AG09309 (cell line): ENCODE data around the gene SYNE4.
"Not testable (repeated sequence)": the region's sequence is repeated elsewhere in the genome, so short reads cannot be mapped to it uniquely, and the experiment has no call there.

Source experiments
- DNase-seq: peaks from one replicate; pipeline ENCODE4 v3.0.0-alpha.2; 2010; ENCODE audit warnings: low read depth
- H3K4me3 ChIP-seq: 2 replicates; pipeline ENCODE4 v1.5.1; 2011; ENCODE audit warnings: mild to moderate bottlenecking, low read depth, low read length, moderate library complexity; ENCODE audit not compliant: control insufficient read depth
- TF ChIP-seq, protein P1 (sequence below): IDR thresholded peaks from 2 replicates; pipeline ENCODE4 v1.5.1; 2011; ENCODE audit warnings: mild to moderate bottlenecking, low read depth, low read length, inconsistent platforms; ENCODE audit not compliant: insufficient read depth, control insufficient read depth; ENCODE audit errors: missing control alignments

The SYNE4 gene

DNA sequence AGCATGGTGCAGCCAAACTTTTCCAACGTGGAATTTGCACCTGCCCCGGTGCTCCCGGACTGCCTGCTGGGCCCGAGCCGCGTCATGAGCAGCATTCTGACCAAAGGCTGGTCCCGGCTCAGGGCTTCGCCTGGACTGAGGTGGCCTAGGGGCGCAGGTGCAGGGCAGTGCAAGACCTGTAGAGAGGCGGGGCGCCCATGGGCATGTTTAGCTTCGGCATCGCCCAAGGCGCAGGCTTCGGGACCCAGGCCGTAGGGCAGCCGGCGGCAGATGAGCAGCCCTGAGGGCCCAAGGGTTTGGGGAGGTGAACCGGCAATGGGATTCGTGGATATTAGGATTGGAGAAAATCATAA is 48.7 kb downstream of the SYNE4 start:
- DNase-seq, result no peak
- H3K4me3 ChIP-seq, result no peak overlapping the region
- TF ChIP-seq, protein P1, sequence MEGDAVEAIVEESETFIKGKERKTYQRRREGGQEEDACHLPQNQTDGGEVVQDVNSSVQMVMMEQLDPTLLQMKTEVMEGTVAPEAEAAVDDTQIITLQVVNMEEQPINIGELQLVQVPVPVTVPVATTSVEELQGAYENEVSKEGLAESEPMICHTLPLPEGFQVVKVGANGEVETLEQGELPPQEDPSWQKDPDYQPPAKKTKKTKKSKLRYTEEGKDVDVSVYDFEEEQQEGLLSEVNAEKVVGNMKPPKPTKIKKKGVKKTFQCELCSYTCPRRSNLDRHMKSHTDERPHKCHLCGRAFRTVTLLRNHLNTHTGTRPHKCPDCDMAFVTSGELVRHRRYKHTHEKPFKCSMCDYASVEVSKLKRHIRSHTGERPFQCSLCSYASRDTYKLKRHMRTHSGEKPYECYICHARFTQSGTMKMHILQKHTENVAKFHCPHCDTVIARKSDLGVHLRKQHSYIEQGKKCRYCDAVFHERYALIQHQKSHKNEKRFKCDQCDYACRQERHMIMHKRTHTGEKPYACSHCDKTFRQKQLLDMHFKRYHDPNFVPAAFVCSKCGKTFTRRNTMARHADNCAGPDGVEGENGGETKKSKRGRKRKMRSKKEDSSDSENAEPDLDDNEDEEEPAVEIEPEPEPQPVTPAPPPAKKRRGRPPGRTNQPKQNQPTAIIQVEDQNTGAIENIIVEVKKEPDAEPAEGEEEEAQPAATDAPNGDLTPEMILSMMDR, result no peak

- no peak overlapping the region for H3K4me3 ChIP-seq
- TF ChIP-seq, protein P1, result peak; percentile 26
- no peak for DNase-seq
Measured at GRCh38 chr19:35959040-35959967, 49.3 kb downstream of the SYNE4 start.

DNA sequence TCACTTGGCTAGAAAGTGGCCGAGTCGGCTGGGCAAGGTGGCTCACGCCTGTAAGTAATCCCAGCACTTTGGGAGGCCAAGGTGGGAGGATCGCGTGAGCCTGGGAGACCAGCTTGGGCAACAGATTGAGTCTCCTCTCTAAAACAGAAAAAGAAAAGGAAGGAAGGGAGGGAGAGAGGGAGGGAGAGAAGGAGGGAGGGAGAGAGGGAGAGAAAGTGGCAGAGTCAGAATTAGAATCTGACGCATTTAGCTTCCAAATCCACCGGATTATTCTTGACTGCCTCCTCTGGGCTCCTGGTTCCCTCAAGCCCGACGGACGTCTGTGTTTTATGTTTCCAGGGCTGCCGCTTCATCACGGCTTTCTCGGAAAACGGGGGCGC is 50.0 kb downstream of the SYNE4 start:
- no peak for DNase-seq
- TF ChIP-seq, protein P1, result no peak
- no peak overlapping the region for H3K4me3 ChIP-seq

GRCh38 chr19:35957411-35957810 is 51.2 kb downstream of the SYNE4 start:
- not testable (repeated sequence) for H3K4me3 ChIP-seq, DNase-seq

DNA sequence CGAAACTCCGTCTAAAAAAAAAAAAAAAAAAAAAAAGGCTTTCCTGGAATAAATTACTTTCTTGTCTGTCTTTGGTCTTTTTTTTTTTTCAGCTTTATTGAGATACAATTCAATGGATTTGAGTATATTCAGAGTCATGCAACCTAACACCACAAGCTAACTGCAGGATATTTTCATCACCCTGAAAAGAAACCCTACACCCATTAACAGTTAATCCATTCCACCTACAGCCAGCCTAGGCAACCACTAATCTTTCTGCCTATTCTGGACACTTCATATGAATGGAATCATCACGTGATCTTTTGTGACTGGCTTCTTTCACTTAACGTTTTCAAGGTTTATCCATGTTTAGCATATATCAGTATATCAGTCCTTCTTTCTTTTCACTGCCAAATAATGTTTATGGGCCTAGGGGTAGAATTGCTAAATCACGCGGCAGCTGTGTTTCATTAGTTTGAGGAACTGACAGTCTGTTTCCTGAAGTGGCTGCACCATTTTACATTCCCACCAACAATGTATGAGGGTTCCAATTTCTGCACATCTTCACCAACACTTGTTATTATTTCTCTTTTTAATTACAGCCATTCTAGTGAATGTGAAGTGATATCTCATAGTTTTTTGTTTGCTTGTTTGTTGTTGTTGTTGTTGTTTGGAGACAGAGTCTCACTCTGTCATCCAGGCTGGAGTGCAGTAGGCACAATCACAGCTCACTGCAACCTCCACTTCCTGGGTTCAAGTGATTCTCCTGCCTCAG is 52.6 kb downstream of the SYNE4 start:
- TF ChIP-seq, protein P1, result no peak
- no peak for DNase-seq
- H3K4me3 ChIP-seq, result no peak overlapping the region
